IMR-90 (cell line): ENCODE measurements around the gene NR5A2. TPM values are rescaled to one million over a fixed set of nuclear protein-coding genes. Genes with fewer than 3 reads are reported as not detected.
A peak's percentile ranks its signal among the peaks of the same experiment; 100 is the strongest.

Source experiments
- ATAC-seq: fragments of 200-7000 bp; cut with Tn5 transposase; 2 replicates; pipeline ENCODE4 v1.9.1; 2020; ENCODE audit warnings: low read depth, mild to moderate bottlenecking, moderate library complexity
- BruUV-seq: library from RNA; stranded (reverse); fragments of 400-500 nt; replicated peaks from 2 replicates; lab custom pipeline; 2021; lab: Mats Ljungman, UMichigan
- CTCF ChIA-PET: fragments of 300-600 bp; formaldehyde crosslinking; extraction: SDS; loops from one replicate; lab custom pipeline; 2021; ENCODE audit warnings: antibody characterized with exemption; lab: Yijun Ruan, JAX
- POLR2A ChIA-PET: fragments of 300-600 bp; sonication (Branson Sonifier 250); formaldehyde crosslinking; loops from one replicate; lab custom pipeline; 2022; ENCODE audit warnings: antibody characterized with exemption; ENCODE audit not compliant: unreplicated experiment; lab: Charles Lee
- DNase-seq: peaks from one replicate; pipeline ENCODE4 v3.0.0; 2013
- H2AFZ ChIP-seq: replicated peaks from 2 replicates; pipeline ENCODE3; 2013; ENCODE audit warnings: low read length, mild to moderate bottlenecking; ENCODE audit not compliant: poor library complexity
- H2AK5ac ChIP-seq: 2 replicates; pipeline ENCODE4 v1.6.1; 2013; ENCODE audit warnings: low read depth, low read length, inconsistent platforms
- H2AK9ac ChIP-seq: replicated peaks from 2 replicates; pipeline ENCODE3; 2013; ENCODE audit warnings: mild to moderate bottlenecking, low read depth, low read length, moderate library complexity; ENCODE audit not compliant: poor library complexity
- H2BK120ac ChIP-seq: 2 replicates; pipeline ENCODE4 v1.6.1; 2013; ENCODE audit warnings: low read depth, low read length, inconsistent platforms
- H2BK15ac ChIP-seq: 3 replicates; pipeline ENCODE4 v1.6.1; 2013; ENCODE audit warnings: low read depth, low read length, inconsistent platforms
- H2BK20ac ChIP-seq: 2 replicates; pipeline ENCODE4 v1.6.1; 2013; ENCODE audit warnings: low read depth, mild to moderate bottlenecking, inconsistent platforms, low read length, moderate library complexity
- H2BK5ac ChIP-seq: 2 replicates; pipeline ENCODE4 v1.6.1; 2013; ENCODE audit warnings: mild to moderate bottlenecking, low read depth, low read length, inconsistent platforms; ENCODE audit not compliant: poor library complexity, severe bottlenecking
- H3K14ac ChIP-seq: replicated peaks from 2 replicates; pipeline ENCODE4 v1.6.1; 2013; ENCODE audit warnings: low read depth, low read length, inconsistent platforms
- H3K18ac ChIP-seq: 2 replicates; pipeline ENCODE4 v1.6.1; 2013; ENCODE audit warnings: low read depth, low read length, control low read depth
- H3K23ac ChIP-seq: 2 replicates; pipeline ENCODE4 v1.6.1; 2013; ENCODE audit warnings: low read depth, low read length, inconsistent platforms
- H3K27ac ChIP-seq: 2 replicates; pipeline ENCODE4 v1.5.1; 2013; ENCODE audit warnings: mild to moderate bottlenecking, control low read depth, low read length; ENCODE audit not compliant: insufficient read depth
- H3K27me3 ChIP-seq: 2 replicates; pipeline ENCODE4 v1.6.1; 2013; ENCODE audit warnings: low read length; ENCODE audit not compliant: control insufficient read depth, insufficient read depth
- H3K36me3 ChIP-seq: 2 replicates; pipeline ENCODE4 v1.6.1; 2013; ENCODE audit warnings: low read length, mixed read lengths; ENCODE audit not compliant: control insufficient read depth, insufficient read depth
- H3K4ac ChIP-seq: 2 replicates; pipeline ENCODE4 v1.6.1; 2013; ENCODE audit warnings: low read depth, low read length, inconsistent platforms
- H3K4me1 ChIP-seq: 2 replicates; pipeline ENCODE4 v1.6.1; 2013; ENCODE audit warnings: low read length, mixed read lengths; ENCODE audit not compliant: control insufficient read depth, insufficient read depth
- H3K4me2 ChIP-seq: 2 replicates; pipeline ENCODE4 v1.6.1; 2013; ENCODE audit warnings: low read depth, mild to moderate bottlenecking, control low read depth, low read length, moderate library complexity
- H3K4me3 ChIP-seq: 2 replicates; pipeline ENCODE4 v1.5.1; 2013; ENCODE audit warnings: low read depth, mild to moderate bottlenecking, control low read depth, low read length, moderate library complexity; ENCODE audit not compliant: insufficient read depth
- H3K56ac ChIP-seq: 2 replicates; pipeline ENCODE4 v1.6.1; 2013; ENCODE audit warnings: low read length, inconsistent platforms; ENCODE audit not compliant: insufficient read depth; ENCODE audit errors: extremely low read depth
- H3K79me1 ChIP-seq, 2 experiments: 2 replicates each; pipeline ENCODE4 v1.6.1; 2013; ENCODE audit warnings: low read length in 2 of 2, inconsistent platforms in 1 of 2, low read depth in 1 of 2
- H3K9ac ChIP-seq: 2 replicates; pipeline ENCODE4 v1.6.1; 2013; ENCODE audit warnings: low read depth, low read length, control low read depth
- H3K9me1 ChIP-seq: 2 replicates; pipeline ENCODE4 v1.6.1; 2013; ENCODE audit warnings: low read length, inconsistent platforms; ENCODE audit not compliant: insufficient read depth
- H3K9me3 ChIP-seq: 2 replicates; pipeline ENCODE4 v1.6.1; 2013; ENCODE audit warnings: low read length; ENCODE audit not compliant: control insufficient read depth, insufficient read depth
- H4K20me1 ChIP-seq: 2 replicates; pipeline ENCODE4 v1.6.1; 2013; ENCODE audit warnings: low read length, inconsistent platforms; ENCODE audit not compliant: insufficient read depth
- H4K5ac ChIP-seq: 2 replicates; pipeline ENCODE4 v1.6.1; 2013; ENCODE audit warnings: mild to moderate bottlenecking, low read depth, low read length, control low read depth
- H4K8ac ChIP-seq, 2 experiments: 2 replicates each; pipeline ENCODE4 v1.6.1; 2013; ENCODE audit warnings: low read depth in 2 of 2, low read length in 2 of 2, control low read depth in 1 of 2, inconsistent platforms in 1 of 2
- H4K91ac ChIP-seq: 2 replicates; pipeline ENCODE4 v1.6.1; 2013; ENCODE audit warnings: low read depth, low read length, inconsistent platforms; ENCODE audit not compliant: insufficient read depth
- BHLHE40 ChIP-seq: fragments of 150-350 bp; IDR thresholded peaks from 2 replicates; pipeline ENCODE4 v1.6.1; 2016; ENCODE audit warnings: mild to moderate bottlenecking, low read depth, low read length
- CEBPB ChIP-seq: IDR thresholded peaks from 2 replicates; pipeline ENCODE4 v1.6.1; 2012; ENCODE audit warnings: low read depth, low read length, improper control_type of control experiment
- CHD1 ChIP-seq: IDR thresholded peaks from 2 replicates; pipeline ENCODE4 v1.6.1; 2012; ENCODE audit warnings: low read depth, low read length, improper control_type of control experiment
- FOS ChIP-seq: fragments of 150-350 bp; IDR thresholded peaks from 2 replicates; pipeline ENCODE4 v1.6.1; 2016; ENCODE audit warnings: low read depth, low read length
- MAFK ChIP-seq: IDR thresholded peaks from 2 replicates; pipeline ENCODE4 v1.6.1; 2012; ENCODE audit warnings: low read depth, low read length, improper control_type of control experiment
- MAZ ChIP-seq: IDR thresholded peaks from 2 replicates; pipeline ENCODE4 v1.6.1; 2012; ENCODE audit warnings: low read depth, mild to moderate bottlenecking, low read length, improper control_type of control experiment, moderate library complexity, borderline replicate concordance
- MXI1 ChIP-seq: IDR thresholded peaks from 2 replicates; pipeline ENCODE4 v1.6.1; 2012; ENCODE audit warnings: low read depth, mild to moderate bottlenecking, low read length, moderate library complexity, borderline replicate concordance
- NFE2L2 ChIP-seq: fragments of 150-350 bp; IDR thresholded peaks from 2 replicates; pipeline ENCODE4 v1.6.1; 2016; ENCODE audit warnings: low read depth, mild to moderate bottlenecking, low read length
- POLR2A ChIP-seq: IDR thresholded peaks from 2 replicates; pipeline ENCODE4 v1.6.1; 2012; ENCODE audit warnings: mild to moderate bottlenecking, low read depth, low read length
- RAD21 ChIP-seq: IDR thresholded peaks from 2 replicates; pipeline ENCODE4 v1.6.1; 2012; ENCODE audit warnings: low read length, improper control_type of control experiment
- RFX5 ChIP-seq: IDR thresholded peaks from 2 replicates; pipeline ENCODE4 v1.8.0; 2012; ENCODE audit warnings: low read depth, mild to moderate bottlenecking, low read length, moderate library complexity
- SMC3 ChIP-seq: fragments of 150-350 bp; IDR thresholded peaks from 2 replicates; pipeline ENCODE4 v1.6.1; 2016; ENCODE audit warnings: low read depth, mild to moderate bottlenecking, antibody characterized with exemption, low read length, moderate library complexity
- WGBS, 2 experiments: methylation state at CpG; one replicate each; pipeline versions ENCODE4 v1.1.5 to v1.1.7; 2013; ENCODE audit warnings: missing lambda C conversion rate in 2 of 2; ENCODE audit not compliant: insufficient read length in 1 of 2; ENCODE audit errors: extremely low coverage in 2 of 2; 5-methylcytosine and 5-hydroxymethylcytosine counted together
- dilution Hi-C: fragments of 300-500 bp; cut with HindIII; formaldehyde crosslinking; loops from one replicate; pipeline ENCODE4 v1.14.3; 2018; ENCODE audit warnings: low sequenced_read_pairs; ENCODE audit not compliant: unreplicated experiment
- in situ Hi-C: fragments of 300-500 bp; cut with MboI; formaldehyde crosslinking; loops from 3 replicates; pipeline ENCODE4 v1.14.3; 2019; ENCODE audit warnings: low sequenced_read_pairs, inconsistent platforms, mixed read lengths
- intact Hi-C: fragments of 100-400 bp; cut with micrococcal nuclease; formaldehyde crosslinking; loops from 2 replicates; pipeline ENCODE4 v1.10.0; 2022
- polyA plus RNA-seq, 3 experiments: library from polyadenylated mRNA; depleted of rRNA; stranded (reverse); fragments of >200 nt; gene quantifications; 2 replicates each; pipeline ENCODE4 v1.2.3, GENCODE V29; 2012; ENCODE audit warnings: low replicate concordance in 1 of 3
- total RNA-seq: library from RNA; depleted of rRNA; stranded (reverse); fragments of >200 nt; gene quantifications from 2 replicates; pipeline ENCODE4 v1.2.3, GENCODE V29; 2012
- TF ChIP-seq, protein P1 (sequence below): fragments of 150-350 bp; IDR thresholded peaks from 2 replicates; pipeline ENCODE4 v1.6.1; 2016; ENCODE audit warnings: low read depth, mild to moderate bottlenecking, low read length, moderate library complexity, borderline replicate concordance
- TF ChIP-seq, protein P2 (sequence below): conservative IDR thresholded peaks from 2 replicates; pipeline ENCODE4 v1.5.1; 2012; ENCODE audit warnings: mild to moderate bottlenecking, low read depth, low read length, improper control_type of control experiment
- TF ChIP-seq, protein P3 (sequence below): fragments of 150-350 bp; IDR thresholded peaks from 2 replicates; pipeline ENCODE4 v1.6.1; 2017; ENCODE audit warnings: mild to moderate bottlenecking, antibody characterized with exemption, low read length, low read depth

Gene NR5A2
- total and polyA plus RNA-seq, 2 of the 4 experiments (the other 2 are of a cell fraction) = 0.03 to 0.18 TPM

DNA sequence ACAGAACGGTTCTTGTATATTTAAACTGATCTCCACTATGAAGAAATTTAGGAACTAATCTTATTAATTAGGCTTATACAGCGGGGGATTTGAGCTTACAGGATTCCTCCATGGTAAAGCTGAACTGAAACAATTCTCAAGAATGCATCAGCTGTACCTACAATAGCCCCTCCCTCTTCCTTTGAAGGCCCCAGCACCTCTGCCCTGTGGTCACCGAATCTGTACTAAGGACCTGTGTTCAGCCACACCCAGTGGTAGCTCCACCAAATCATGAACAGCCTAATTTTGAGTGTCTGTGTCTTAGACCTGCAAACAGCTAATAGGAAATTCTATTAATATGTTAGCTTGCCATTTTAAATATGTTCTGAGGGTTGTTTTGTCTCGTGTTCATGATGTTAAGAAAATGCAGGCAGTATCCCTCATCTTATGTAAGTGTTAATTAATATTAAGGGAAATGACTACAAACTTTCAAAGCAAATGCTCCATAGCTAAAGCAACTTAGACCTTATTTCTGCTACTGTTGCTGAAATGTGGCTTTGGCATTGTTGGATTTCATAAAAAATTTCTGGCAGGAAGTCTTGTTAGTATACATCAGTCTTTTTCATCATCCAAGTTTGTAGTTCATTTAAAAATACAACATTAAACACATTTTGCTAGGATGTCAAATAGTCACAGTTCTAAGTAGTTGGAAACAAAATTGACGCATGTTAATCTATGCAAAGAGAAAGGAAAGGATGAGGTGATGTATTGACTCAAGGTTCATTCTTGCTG, 147.2 kb downstream of the NR5A2 start:
- no peaks in the 10 kb centered on the region; the same call in 1 of the 2 replicates for H3K9me1 ChIP-seq
- ATAC-seq (no peak), DNase-seq (no peak)
- no peak overlapping the region for H3K4me3 ChIP-seq
- H2BK120ac ChIP-seq = no peak overlapping the region
- no peak overlapping the region for H3K18ac ChIP-seq
- H3K4me1 ChIP-seq = peaks cover 2% of the 10 kb centered on the region
- H3K4ac ChIP-seq = no peak overlapping the region
- H2BK15ac ChIP-seq = no peak overlapping the region
- no peak overlapping the region for H3K9ac ChIP-seq
- intact Hi-C loops = no loop called here
- H3K56ac ChIP-seq = no peak overlapping the region
- CTCF ChIA-PET = no interaction called here
- H3K9me3 ChIP-seq = no peaks in the 10 kb centered on the region
- no peak overlapping the region for H2BK5ac ChIP-seq
- H3K4me2 ChIP-seq = no peak overlapping the region
- H4K5ac ChIP-seq = no peak overlapping the region
- no peak overlapping the region for H4K91ac ChIP-seq
- no peaks in the 10 kb centered on the region for H3K36me3 ChIP-seq
- 0 out of 2 replicates have a peak overlapping the region, but pooled peaks have one; percentile 49 for H3K14ac ChIP-seq
- POLR2A ChIA-PET = no interaction called here
- no peak overlapping the region for H2AK9ac ChIP-seq
- H2BK20ac ChIP-seq = no peak overlapping the region
- in situ Hi-C loops = no loop called here
- peak overlapping the region; percentile 63; the same call in 1 of the 2 replicates for H2AK5ac ChIP-seq
- BruUV-seq = no TSS peak
- dilution Hi-C loops = no loop called here
- no CpG with 5 or more reads among the region's 5 CpGs for WGBS, 2 experiments
- no peaks in the 10 kb centered on the region for H4K20me1 ChIP-seq
- H4K8ac ChIP-seq = no peak overlapping the region
- H2AFZ ChIP-seq = no peak overlapping the region
- H3K27me3 ChIP-seq = no peaks in the 10 kb centered on the region
- H3K23ac ChIP-seq = no peak overlapping the region
- H3K79me1 ChIP-seq = no peaks in the 10 kb centered on the region
- no peak overlapping the region for H3K27ac ChIP-seq
- TF ChIP-seq CEBPB = no peak
- no peak for TF ChIP-seq SMC3
- no peak for TF ChIP-seq CHD1
- TF ChIP-seq, protein P1, sequence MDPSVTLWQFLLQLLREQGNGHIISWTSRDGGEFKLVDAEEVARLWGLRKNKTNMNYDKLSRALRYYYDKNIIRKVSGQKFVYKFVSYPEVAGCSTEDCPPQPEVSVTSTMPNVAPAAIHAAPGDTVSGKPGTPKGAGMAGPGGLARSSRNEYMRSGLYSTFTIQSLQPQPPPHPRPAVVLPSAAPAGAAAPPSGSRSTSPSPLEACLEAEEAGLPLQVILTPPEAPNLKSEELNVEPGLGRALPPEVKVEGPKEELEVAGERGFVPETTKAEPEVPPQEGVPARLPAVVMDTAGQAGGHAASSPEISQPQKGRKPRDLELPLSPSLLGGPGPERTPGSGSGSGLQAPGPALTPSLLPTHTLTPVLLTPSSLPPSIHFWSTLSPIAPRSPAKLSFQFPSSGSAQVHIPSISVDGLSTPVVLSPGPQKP = no peak
- no peak for TF ChIP-seq POLR2A
- no peak for TF ChIP-seq NFE2L2
- TF ChIP-seq, protein P2, sequence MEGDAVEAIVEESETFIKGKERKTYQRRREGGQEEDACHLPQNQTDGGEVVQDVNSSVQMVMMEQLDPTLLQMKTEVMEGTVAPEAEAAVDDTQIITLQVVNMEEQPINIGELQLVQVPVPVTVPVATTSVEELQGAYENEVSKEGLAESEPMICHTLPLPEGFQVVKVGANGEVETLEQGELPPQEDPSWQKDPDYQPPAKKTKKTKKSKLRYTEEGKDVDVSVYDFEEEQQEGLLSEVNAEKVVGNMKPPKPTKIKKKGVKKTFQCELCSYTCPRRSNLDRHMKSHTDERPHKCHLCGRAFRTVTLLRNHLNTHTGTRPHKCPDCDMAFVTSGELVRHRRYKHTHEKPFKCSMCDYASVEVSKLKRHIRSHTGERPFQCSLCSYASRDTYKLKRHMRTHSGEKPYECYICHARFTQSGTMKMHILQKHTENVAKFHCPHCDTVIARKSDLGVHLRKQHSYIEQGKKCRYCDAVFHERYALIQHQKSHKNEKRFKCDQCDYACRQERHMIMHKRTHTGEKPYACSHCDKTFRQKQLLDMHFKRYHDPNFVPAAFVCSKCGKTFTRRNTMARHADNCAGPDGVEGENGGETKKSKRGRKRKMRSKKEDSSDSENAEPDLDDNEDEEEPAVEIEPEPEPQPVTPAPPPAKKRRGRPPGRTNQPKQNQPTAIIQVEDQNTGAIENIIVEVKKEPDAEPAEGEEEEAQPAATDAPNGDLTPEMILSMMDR = no peak
- TF ChIP-seq, protein P3, sequence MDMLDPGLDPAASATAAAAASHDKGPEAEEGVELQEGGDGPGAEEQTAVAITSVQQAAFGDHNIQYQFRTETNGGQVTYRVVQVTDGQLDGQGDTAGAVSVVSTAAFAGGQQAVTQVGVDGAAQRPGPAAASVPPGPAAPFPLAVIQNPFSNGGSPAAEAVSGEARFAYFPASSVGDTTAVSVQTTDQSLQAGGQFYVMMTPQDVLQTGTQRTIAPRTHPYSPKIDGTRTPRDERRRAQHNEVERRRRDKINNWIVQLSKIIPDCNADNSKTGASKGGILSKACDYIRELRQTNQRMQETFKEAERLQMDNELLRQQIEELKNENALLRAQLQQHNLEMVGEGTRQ = no peak
- TF ChIP-seq BHLHE40 = no peak
- no peak for TF ChIP-seq MAZ
- TF ChIP-seq RFX5 = no peak
- TF ChIP-seq RAD21 = no peak
- TF ChIP-seq MXI1 = no peak
- no peak for TF ChIP-seq FOS
- TF ChIP-seq MAFK = no peak
